ENCODE data around the gene RABAC1. TPM values are rescaled to one million over a fixed set of nuclear protein-coding genes. Genes with fewer than 3 reads are reported as not detected.

Gene RABAC1
- total RNA-seq, 2 donors from 2014 or later: 130 to 332 TPM

- H3K36me3 ChIP-seq: peaks cover 5% of the 10 kb centered on the region
These were observed 1.9 kb upstream of the RABAC1 start for GRCh38 chr19:41960973-41961372.

DNA sequence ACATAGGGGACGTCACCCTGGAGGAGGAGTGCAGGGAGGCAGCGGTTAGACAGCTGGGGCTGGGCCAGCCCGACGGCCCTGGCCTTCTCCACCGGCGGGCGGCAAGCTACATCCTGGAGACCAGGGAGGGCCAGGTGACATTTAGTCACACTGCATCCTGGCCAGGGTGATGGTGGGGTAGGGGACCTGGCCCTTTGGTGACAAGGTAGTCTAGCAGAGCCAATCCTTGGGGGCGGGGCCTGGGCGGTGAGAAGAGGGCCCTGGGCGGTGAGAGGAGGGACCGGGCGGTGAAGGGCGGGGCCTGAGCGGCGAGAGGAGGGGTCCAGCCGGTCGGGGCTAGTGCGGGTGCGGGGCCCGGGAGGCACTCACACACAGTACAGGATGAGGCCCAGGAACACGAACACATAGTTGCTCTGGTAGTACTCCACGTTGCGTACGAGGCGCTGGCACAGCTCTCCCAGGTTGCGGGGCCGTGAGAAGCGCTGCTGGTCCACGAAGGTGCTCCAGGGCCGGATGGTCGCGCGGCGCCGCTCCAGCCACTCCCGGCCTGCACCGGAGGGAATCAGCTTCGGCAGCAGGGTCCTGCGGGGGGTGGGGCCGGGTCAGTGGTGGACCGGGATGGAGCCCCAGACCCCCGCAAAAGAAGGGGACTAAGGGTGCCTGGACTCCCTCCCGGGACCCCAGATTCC, 610 bp downstream of the RABAC1 start:
- H3K9me3 ChIP-seq: no peaks in the 10 kb centered on the region
- peaks cover 7 to 17% of the 10 kb centered on the region in 2 donors for H3K4me1 ChIP-seq (ENCODE audit: control insufficient read depth in 1 of 2, low read depth in 2 of 2)
- no peaks in the 10 kb centered on the region for H3K27me3 ChIP-seq (replicated peaks; ENCODE audit: insufficient read depth)
- ATAC-seq (ENCODE audit: insufficient number of reproducible peaks, low FRiP score, low read depth): no peak
- TF ChIP-seq, protein P1, sequence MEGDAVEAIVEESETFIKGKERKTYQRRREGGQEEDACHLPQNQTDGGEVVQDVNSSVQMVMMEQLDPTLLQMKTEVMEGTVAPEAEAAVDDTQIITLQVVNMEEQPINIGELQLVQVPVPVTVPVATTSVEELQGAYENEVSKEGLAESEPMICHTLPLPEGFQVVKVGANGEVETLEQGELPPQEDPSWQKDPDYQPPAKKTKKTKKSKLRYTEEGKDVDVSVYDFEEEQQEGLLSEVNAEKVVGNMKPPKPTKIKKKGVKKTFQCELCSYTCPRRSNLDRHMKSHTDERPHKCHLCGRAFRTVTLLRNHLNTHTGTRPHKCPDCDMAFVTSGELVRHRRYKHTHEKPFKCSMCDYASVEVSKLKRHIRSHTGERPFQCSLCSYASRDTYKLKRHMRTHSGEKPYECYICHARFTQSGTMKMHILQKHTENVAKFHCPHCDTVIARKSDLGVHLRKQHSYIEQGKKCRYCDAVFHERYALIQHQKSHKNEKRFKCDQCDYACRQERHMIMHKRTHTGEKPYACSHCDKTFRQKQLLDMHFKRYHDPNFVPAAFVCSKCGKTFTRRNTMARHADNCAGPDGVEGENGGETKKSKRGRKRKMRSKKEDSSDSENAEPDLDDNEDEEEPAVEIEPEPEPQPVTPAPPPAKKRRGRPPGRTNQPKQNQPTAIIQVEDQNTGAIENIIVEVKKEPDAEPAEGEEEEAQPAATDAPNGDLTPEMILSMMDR (IDR thresholded peaks at IDR 0.05): no peak
- H3K27ac ChIP-seq: peak overlapping the region; percentile 76 to 83
- H3K4me3 ChIP-seq: peak overlapping the region; percentile 76
- peaks cover 8% of the 10 kb centered on the region for H3K36me3 ChIP-seq
- peak; percentile 59 for DNase-seq (ENCODE audit: low spot score)

More at GRCh38 chr19:41960973-41961372, 1.9 kb upstream of the RABAC1 start:
- H3K9me3 ChIP-seq: no peaks in the 10 kb centered on the region
- peaks cover 7 to 17% of the 10 kb centered on the region in 2 donors for H3K4me1 ChIP-seq (ENCODE audit: control insufficient read depth in 1 of 2, low read depth in 2 of 2)
- H3K27me3 ChIP-seq (replicated peaks; ENCODE audit: insufficient read depth): no peaks in the 10 kb centered on the region
- H3K27ac ChIP-seq: no peak overlapping the region
- no peak for DNase-seq (ENCODE audit: low spot score)
- TF ChIP-seq, protein P1 (IDR thresholded peaks at IDR 0.05): no peak
- ATAC-seq (ENCODE audit: insufficient number of reproducible peaks, low FRiP score, low read depth): no peak
- H3K4me3 ChIP-seq: no peak overlapping the region

GRCh38 chr19:41957838-41958366, 1.2 kb downstream of the RABAC1 start:
- no peaks in the 10 kb centered on the region for H3K9me3 ChIP-seq
- no peaks in the 10 kb centered on the region for H3K27me3 ChIP-seq (replicated peaks; ENCODE audit: insufficient read depth)
- H3K27ac ChIP-seq: peak overlapping the region; percentile 76 to 83
- ATAC-seq (ENCODE audit: insufficient number of reproducible peaks, low FRiP score, low read depth) (no peak), DNase-seq (ENCODE audit: low spot score) (no peak)
- peak overlapping the region; percentile 76 for H3K4me3 ChIP-seq
- TF ChIP-seq, protein P1 (IDR thresholded peaks at IDR 0.05): peak; percentile 67
- H3K36me3 ChIP-seq: peaks cover 8% of the 10 kb centered on the region
- H3K4me1 ChIP-seq (ENCODE audit: control insufficient read depth in 1 of 2, low read depth in 2 of 2): peaks cover 7 to 17% of the 10 kb centered on the region in 2 donors

DNA sequence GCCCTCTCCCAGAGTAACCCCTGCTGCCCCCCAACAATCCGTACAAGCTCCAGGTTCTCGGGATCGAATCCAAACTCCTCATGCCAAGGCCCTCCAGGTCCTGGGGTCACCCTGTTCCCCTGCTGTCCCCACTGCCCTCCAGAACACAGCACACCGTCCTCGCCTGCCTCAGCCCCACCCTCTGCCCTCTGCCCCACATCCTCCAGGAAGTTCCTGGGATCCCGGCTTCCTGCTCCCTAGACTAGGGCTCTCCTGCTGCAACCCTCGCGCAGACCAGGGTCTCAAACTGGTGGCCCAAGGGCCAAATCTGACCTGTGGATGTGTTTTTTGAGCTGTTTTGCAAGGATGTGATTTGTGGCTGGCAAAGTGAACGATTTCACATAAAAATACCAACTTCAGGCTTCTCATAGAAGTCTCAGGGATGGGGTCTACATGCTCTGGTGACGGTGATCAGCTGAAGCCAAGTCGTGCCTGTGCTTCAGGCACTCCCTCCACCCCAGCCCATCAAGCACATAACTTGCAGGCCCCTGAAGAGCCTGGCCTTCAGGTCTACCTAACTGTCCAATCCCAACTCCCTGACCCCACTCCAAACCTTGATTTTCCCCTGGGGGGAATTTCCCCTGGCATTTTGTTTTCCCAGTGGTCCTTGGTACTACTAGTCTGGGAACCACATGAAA, 1.8 kb downstream of the RABAC1 start:
- TF ChIP-seq, protein P1 (IDR thresholded peaks at IDR 0.05): no peak
- ATAC-seq (ENCODE audit: insufficient number of reproducible peaks, low FRiP score, low read depth) (no peak), DNase-seq (ENCODE audit: low spot score) (no peak)
- peak overlapping the region in 1 of 2 donors; percentile 76 for H3K27ac ChIP-seq
- H3K4me1 ChIP-seq (ENCODE audit: control insufficient read depth in 1 of 2, low read depth in 2 of 2): peaks cover 7 to 17% of the 10 kb centered on the region in 2 donors
- no peak overlapping the region for H3K4me3 ChIP-seq
- no peaks in the 10 kb centered on the region for H3K27me3 ChIP-seq (replicated peaks; ENCODE audit: insufficient read depth)
- no peaks in the 10 kb centered on the region for H3K9me3 ChIP-seq
- H3K36me3 ChIP-seq: peaks cover 8% of the 10 kb centered on the region

- DNase-seq (ENCODE audit: low spot score): no peak
- no peaks in the 10 kb centered on the region for H3K27me3 ChIP-seq (replicated peaks; ENCODE audit: insufficient read depth)
- no peak overlapping the region for H3K27ac ChIP-seq
- peaks cover 8% of the 10 kb centered on the region for H3K36me3 ChIP-seq
- ATAC-seq (ENCODE audit: insufficient number of reproducible peaks, low FRiP score, low read depth): no peak
- peaks cover 7 to 17% of the 10 kb centered on the region in 2 donors for H3K4me1 ChIP-seq (ENCODE audit: control insufficient read depth in 1 of 2, low read depth in 2 of 2)
- H3K9me3 ChIP-seq: no peaks in the 10 kb centered on the region
- H3K4me3 ChIP-seq: no peak overlapping the region
- TF ChIP-seq, protein P1 (IDR thresholded peaks at IDR 0.05): no peak
These were observed 2.5 kb downstream of the RABAC1 start for GRCh38 chr19:41956621-41957020.

Measured in thoracic aorta (tissue), 2 donors.